GM18507 (cell line): Measurements from ENCODE around the gene ZC3H12A.
A peak's percentile ranks its signal among the peaks of the same experiment; 100 is the strongest.

Source experiments
- DNase-seq: peaks from one replicate; pipeline ENCODE4 v3.0.0; 2011; ENCODE audit warnings: low read depth; ENCODE audit not compliant: insufficient read length; ENCODE audit errors: extremely low spot score
- FAIRE-seq: peaks from 2 replicates; lab custom pipeline; 2011; peaks lifted over from hg19 to GRCh38; lab: Jason Lieb, UNC

ZC3H12A gene

DNA sequence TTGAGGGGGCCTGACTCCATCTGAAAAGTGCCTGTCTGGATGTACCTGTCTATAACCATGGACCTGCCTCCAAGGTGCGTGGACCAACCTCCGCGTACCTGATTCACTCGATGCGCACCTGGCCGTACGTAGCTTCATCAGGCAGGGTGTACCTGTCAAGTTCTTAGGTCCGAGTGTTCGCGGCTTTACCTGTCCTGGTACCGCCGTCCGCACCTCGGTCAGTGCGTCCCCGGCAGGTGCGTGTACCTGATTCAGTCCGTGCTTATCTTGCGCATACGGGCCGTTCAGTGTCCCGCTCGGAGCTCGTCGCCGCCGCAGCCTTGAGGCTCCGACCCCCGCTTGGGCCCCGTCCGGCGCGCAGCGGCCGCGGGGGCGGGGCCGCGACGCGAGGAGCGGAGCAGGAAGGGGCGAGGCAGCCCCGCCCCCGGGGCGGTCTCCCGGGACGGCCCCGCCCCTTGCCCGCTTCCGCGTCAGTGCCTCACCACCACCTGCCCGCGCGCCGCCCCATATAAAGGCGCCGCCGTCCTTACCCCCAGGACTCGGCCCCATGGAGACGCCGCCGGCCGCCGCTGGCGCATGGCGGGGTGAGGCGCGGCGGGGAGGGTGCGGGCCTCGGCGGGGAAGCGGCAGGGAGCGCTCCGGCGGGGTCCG is at the start of gene ZC3H12A:
Gene ZC3H12A, plus strand, starts transcription at position 535 of the 651 bp plus-strand sequence. CDS start 917 bp downstream, outside the sequence.
- DNase-seq (peak; percentile 98), FAIRE-seq (no peak)

- no peak for DNase-seq
- FAIRE-seq, result no peak
Observed at GRCh38 chr1:37425221-37425620, 49.2 kb upstream of the ZC3H12A start.

DNA sequence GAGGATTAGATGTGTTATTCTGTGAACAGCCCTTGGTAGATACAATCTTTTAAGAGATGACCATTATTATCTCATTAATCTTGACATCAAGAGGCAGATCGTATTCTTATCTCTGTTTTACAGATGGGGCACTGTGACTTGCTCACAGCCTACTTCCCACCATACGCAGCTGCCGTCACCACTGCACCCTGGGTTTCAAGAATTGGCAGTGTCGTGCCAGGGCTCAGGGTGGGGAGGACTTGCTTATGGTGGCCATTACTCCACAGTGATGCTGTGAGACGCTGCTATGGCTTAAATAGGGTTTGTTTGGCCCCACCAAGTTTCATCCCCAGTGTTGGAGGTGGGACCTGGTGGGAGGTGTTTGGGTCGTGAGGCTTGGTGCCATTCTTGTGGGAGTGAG is 45.4 kb upstream of the ZC3H12A start:
- no peak for FAIRE-seq
- no peak for DNase-seq

DNA sequence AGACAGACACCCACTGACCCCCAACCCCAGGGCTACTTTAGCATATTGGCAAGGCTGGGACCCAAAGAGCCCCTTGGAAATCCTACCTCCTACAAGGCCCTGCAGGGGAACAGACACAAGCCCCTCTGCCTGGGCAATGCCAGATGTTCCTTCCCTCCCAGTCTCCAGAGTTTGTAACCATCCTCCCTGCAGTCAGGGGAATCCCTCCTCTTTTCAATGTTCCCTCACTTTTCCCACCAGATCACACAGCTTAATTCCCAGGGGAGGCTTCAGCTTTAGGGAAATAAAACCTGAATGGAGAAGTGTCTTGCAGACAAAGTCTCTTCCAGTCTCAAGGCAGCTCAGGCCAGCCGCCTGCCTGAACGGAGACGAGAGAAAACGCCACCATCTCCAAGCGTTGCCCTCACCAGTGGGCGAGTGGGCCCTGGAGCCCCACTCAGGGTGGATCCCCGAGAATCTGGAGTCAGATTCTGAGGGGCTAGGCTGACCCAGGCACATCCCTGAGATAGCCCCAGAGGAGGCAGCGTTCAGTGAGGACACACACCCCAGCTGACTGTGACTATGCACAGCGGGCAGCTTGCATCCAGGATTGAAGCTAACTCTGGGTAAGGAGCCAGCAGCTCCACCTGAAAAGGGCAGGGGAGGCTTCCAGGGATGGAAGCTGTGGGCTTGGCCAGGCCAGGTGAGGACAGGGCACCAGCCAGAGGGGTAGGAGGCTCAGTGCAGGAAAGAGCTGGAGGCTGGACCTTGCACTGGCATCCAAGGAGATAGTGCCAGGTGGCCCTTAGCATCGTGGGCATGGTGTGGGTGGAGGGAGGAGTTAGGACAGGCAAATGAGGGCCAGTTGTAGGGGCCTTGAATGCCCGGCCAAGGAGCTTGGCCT is 44.0 kb upstream of the ZC3H12A start:
- DNase-seq, result no peak

DNA sequence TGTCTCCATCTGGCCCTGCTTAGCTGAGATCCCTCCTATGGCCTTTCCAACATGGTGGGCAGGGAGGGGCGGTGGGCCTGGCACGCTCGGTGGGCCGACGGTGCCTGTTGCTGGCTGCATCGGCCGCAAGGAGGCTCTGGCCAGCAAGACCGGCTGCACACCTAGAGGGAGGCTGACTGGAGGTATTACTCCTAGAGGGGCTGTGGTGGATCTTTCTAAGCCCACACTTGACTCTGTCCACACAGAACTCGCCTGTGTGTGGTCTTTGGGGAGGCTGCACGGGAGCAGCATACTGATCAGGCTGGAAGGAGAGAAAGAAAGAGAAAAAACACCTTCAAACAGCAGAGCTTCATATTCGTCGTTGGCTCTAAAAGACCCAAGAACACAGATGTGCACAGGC is 41.7 kb upstream of the ZC3H12A start:
- no peak for FAIRE-seq
- DNase-seq, result no peak

More for the DNA sequence above, 44.0 kb upstream of the ZC3H12A start:
- FAIRE-seq, result no peak

- FAIRE-seq (no peak), DNase-seq (no peak)
Observed at GRCh38 chr1:37433171-37433570, 41.2 kb upstream of the ZC3H12A start.

DNA sequence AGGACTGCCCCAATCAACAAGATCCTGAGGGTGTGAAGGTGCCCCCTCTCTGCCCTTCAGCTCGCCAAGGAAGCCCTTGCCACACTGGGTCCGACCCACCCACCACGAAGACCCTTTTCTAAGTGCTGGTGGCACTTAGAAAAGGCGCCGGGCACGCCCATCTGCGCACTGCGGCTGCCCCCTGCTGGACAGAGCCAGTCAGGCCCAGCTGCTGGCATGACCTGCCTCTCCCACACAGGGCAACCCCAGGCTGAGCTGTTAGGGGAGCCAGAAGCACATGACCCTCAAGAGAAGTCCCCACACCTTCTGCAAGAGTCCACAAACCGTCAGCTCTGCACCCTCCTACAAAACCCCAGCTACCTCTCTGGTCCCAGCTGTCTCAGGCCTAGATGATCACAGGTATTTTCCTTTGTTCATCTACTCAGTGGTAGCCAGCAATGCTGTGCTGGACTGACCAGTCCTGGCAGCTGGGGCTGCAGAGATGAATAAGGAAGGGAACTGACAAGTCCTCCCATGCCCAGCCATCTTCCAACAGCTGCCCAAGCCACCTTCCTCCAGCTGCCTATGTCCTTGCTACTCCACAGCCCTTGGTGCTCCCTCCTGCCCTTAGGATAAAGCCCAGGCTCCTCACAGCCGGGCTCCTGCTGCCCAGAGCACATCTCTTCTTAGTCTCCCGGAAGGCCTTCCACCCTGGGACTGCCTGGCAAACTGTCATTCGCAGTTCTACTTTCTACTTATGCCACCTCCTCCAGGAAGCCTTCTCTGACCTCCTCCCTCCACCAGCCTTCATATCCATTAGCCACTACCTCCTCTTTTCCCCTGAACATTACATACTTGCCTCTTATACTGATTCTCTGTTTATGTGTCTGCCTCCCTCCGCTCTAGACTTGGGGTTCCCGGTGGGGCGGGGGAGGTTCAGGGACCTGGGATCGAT is 39.8 kb upstream of the ZC3H12A start:
- FAIRE-seq (peak; percentile 61), DNase-seq (peak; percentile 77)

GRCh38 chr1:37437087-37437486 is 37.3 kb upstream of the ZC3H12A start:
- FAIRE-seq (no peak), DNase-seq (no peak)

- DNase-seq, result no peak
- FAIRE-seq, result no peak
Observed at GRCh38 chr1:37438037-37438868, 36.1 kb upstream of the ZC3H12A start.

- FAIRE-seq (no peak), DNase-seq (no peak)
Observed at GRCh38 chr1:37438869-37439343, 35.5 kb upstream of the ZC3H12A start.

GRCh38 chr1:37439349-37439995 is 34.9 kb upstream of the ZC3H12A start:
- FAIRE-seq (no peak), DNase-seq (no peak)

DNA sequence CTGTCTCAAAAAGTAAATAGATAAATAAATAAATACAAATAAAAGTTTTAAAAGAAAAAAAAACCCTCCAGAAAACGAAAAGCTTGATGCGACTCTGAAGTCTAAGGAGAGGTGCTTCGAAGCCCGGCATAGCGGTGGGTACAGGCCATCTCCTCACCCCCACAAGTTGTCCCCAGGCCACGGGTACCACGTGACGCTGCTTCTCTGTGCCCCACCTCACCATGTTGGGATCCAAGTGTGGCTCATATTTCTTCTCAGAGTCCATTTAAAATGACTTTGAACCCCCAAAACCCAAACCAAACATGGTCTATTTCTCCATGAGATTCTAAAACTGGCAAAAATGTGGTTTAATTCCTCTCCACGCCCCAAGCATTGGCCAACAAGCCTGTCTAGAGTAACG is 32.9 kb upstream of the ZC3H12A start:
- DNase-seq (no peak), FAIRE-seq (no peak)

DNA sequence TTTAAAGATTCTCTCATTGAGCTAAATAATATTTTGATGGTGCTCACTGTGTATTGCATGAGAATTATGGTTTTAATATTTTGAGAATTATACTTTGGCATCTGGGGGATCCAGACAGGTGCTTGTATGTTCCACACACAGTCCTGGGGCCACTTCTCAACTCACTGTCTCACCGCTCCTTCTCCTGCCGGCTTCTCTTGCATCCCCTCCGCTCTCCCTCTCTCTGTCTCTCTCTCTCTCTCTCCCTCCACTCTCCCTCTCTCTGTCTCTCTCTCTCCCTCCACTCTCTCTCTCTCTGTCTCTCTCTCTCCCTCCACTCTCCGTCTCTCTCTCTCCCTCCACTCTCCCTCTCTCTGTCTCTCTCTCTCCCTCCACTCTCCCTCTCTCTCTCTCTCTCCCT is 32.2 kb upstream of the ZC3H12A start:
- FAIRE-seq (no peak), DNase-seq (no peak)

- FAIRE-seq (peak; percentile 59), DNase-seq (no peak)
Observed at GRCh38 chr1:37442644-37443043, 31.7 kb upstream of the ZC3H12A start.

DNA sequence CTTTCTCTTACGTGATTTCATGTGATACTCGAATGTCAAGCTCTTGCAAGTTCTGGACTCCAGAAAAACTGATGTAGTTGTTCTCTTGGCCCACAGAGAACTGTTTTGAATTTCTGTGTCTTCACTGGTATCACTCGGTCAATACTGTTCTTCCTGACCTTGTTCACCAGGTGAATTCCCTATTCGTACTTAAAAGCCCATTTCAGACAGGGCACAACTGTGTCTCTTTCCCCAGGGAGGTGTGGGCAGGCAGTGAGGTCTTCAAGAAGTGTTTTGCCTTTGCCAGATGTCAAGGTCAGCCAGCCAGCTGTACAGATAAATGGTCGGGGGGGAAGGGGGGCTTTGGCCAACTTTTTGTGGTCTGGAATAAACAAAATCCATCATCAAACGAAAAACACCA is 27.5 kb upstream of the ZC3H12A start:
- FAIRE-seq (no peak), DNase-seq (no peak)

- no peak for FAIRE-seq
- DNase-seq, result no peak
Observed at GRCh38 chr1:37448185-37448584, 26.2 kb upstream of the ZC3H12A start.

DNA sequence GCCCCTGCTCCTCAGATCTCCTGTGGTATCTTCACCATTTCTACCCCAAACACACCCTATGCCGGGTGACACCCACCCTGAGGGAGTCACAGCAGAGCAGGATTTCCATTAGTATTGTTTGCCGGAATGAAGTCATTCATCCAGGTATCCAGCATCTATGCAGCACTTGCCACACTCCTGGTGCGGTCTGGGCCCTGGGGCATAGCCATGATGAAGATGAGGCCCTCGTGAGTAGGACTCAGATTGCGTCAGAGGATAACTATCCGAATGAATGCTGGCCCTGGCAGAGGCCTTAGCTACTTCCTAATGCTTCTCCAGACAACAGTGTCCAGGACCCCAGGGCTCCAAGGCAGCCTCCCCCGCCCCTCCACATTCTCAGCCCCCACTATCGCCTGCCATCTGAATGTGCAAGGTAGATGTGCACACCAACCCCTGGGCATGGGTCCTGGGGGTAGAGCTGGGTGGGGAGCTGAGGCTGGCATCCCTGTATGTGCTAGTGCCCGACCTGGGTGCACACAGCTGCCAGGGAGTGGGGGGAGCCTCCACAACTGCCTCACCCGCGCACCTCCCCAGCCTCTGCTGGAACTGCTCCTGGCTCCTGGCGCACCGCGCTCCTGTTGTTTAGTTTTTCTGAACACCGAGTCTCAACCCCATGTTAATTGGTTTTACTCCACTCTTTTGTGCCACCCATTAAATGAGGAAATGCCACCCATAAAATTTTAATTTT is 25.5 kb upstream of the ZC3H12A start:
- no peak for FAIRE-seq

DNA sequence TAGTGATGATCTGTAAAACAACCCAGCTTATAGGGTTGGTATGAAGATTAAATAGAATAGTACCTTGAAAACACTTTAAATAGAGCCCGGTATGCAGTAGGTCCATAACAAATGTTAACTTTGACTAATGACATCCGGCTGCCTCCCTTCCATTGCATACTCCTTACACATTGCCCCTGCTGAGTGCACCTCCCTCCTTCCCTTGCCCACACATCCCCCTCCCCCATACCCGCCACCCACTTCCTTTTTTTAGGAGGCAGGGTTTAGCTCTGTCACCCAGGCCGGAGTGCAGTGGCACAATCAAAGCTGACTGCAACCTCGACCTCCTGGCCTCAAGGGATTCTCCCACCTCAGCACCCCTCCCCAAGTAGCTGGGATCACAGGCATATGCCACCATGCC is 24.4 kb upstream of the ZC3H12A start:
- no peak for FAIRE-seq
- no peak for DNase-seq

More for the DNA sequence above, 25.5 kb upstream of the ZC3H12A start:
- DNase-seq, result no peak
